GM19193 (cell line): ENCODE data around the gene XRN1.

ENCODE experiments used
- POLR2A ChIP-seq: IDR thresholded peaks from 4 replicates; pipeline ENCODE4 v1.6.1; 2011; ENCODE audit not compliant: insufficient read depth, insufficient read length; ENCODE audit errors: extremely low read depth

The XRN1 gene

GRCh38 chr3:142353571-142353970 lies 94.3 kb downstream of the XRN1 start:
- TF ChIP-seq POLR2A = no peak

DNA sequence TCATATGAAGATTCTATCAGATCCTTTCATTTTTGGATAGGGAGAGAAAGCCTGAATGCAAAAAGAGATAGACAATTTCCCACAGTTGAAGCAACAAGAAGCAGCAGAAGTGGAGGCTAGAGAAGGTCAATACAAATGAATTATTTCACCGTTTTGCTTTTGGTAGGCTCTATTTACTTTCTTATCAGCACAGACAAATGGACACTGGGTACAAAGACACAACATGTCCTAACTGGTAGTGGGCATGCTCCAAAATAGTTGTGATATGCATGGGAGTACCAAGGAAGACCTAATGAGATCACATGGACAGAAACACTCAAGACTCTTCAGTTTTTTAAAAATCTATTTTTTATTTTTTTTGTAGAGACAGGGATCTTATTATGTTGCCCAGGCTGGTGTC lies 99.4 kb downstream of the XRN1 start:
- no peak for TF ChIP-seq POLR2A

- no peak for TF ChIP-seq POLR2A
These were observed 109.8 kb downstream of the XRN1 start for GRCh38 chr3:142337994-142338393.

DNA sequence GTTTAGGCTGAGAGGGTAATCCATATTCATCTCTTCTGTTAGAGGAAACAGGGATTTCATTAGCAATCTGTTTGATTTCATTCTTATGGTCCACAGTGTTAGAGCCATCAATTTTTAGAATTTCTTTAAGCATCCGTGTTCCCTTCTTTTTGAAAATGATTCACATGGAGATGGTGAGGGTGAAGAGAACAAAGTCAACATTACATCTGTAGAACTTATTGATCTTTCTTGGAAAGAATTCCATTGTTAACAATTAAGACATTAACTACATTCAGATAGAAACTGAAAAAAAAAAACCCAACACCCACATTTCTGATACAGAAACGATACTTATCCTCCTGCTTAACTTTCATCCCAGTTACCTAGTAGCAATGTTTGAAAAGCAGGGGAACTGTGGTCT lies 115.4 kb downstream of the XRN1 start:
- TF ChIP-seq POLR2A = no peak

- no peak for TF ChIP-seq POLR2A
These were observed 127.9 kb downstream of the XRN1 start for GRCh38 chr3:142319912-142320311.

- no peak for TF ChIP-seq POLR2A
These were observed 128.7 kb downstream of the XRN1 start for GRCh38 chr3:142319094-142319493.

GRCh38 chr3:142318331-142318730 lies 129.5 kb downstream of the XRN1 start:
- no peak for TF ChIP-seq POLR2A

- TF ChIP-seq POLR2A = no peak
These were observed 132.8 kb downstream of the XRN1 start for GRCh38 chr3:142315083-142315482.

DNA sequence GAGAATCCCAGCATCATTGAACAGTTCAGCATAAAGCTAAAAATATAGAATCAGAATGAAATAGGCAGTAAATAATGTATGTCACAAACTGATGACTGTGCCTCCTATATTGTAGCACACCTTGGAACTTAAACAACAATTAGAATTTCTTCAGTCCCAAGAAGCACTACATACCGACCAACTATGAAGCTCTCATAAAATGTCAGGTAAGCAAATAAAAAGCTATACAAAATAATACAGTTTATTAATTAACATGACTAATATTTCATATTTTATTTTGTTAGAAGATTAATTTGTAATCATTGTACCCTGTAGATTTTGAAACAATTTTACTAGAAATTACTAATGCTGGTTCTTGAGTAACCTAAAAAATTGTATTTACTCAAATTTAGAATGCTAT lies 137.4 kb downstream of the XRN1 start:
- TF ChIP-seq POLR2A = no peak

GRCh38 chr3:142298626-142299025 lies 149.2 kb downstream of the XRN1 start:
- TF ChIP-seq POLR2A = no peak

GRCh38 chr3:142296507-142296906 lies 151.3 kb downstream of the XRN1 start:
- no peak for TF ChIP-seq POLR2A

- no peak for TF ChIP-seq POLR2A
These were observed 159.8 kb downstream of the XRN1 start for GRCh38 chr3:142287866-142288638.

DNA sequence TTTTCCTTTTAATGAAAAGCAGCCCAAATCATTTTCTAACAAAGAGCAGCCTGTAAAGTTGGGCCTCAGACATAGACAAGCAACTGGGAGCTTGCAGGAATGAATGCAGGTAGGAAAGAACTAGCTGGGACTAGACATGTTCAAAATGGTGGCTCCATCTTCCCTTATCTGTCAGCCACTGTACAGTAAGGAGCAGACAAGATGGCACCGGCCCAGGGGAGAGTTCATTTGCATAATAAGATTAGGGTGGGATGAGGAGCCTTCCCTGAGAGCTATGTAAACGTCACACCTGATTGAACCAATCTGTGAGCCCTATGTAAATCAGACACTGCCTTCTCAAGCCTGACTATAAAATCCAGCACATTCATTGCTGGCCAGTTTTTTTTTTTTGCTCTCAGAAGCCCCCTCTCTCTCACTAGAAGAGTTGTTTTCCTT lies 162.7 kb downstream of the XRN1 start:
- no peak for TF ChIP-seq POLR2A

- no peak for TF ChIP-seq POLR2A
These were observed 165.3 kb downstream of the XRN1 start for GRCh38 chr3:142282503-142282902.

DNA sequence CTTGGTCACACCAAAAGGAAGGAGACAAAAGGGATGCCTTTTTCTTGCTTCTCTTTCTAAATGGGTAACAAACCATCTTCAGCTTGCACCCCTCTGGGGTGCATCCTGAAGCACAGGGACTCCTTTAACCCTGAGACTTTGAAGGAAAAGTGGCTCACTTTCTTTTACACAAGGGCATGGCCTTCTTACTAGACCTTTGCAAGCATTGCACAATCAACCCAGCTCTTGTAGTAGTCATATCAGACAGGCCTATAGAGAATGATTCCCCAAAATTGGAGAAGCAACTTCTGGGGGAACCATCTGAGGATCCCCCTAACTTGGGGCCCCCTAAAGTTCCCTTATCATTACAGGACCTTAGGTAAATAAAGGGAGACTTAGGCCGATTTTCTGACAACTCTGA lies 166.4 kb downstream of the XRN1 start:
- no peak for TF ChIP-seq POLR2A

- no peak for TF ChIP-seq POLR2A
These were observed 167.8 kb downstream of the XRN1 start for GRCh38 chr3:142279965-142280590.
